ENCODE data around the gene LRFN2. TPM values are rescaled to one million over a fixed set of nuclear protein-coding genes. Genes with fewer than 3 reads are reported as not detected.
A peak's percentile ranks its signal among the peaks of the same experiment; 100 is the strongest.

Gene LRFN2
- total RNA-seq, 1 donor from 2014 or later = not detected

GRCh38 chr6:40588480-40588879 lies 1.3 kb upstream of the LRFN2 start:
- TF ChIP-seq CTCF (conservative IDR thresholded peaks at IDR 0.05; ENCODE audit: low read depth, low read length) = no peak
- H3K4me3 ChIP-seq (ENCODE audit: low read depth, low read length) = no peak overlapping the region
- DNase-seq (ENCODE audit: low read depth) = no peak

- H3K4me3 ChIP-seq (ENCODE audit: low read depth, low read length) = peak overlapping the region; percentile 47
- DNase-seq (ENCODE audit: low read depth) = no peak
- TF ChIP-seq CTCF (conservative IDR thresholded peaks at IDR 0.05; ENCODE audit: low read depth, low read length) = peak; percentile 24
Measured at GRCh38 chr6:40588070-40588384, 863 bp upstream of the LRFN2 start.

DNA sequence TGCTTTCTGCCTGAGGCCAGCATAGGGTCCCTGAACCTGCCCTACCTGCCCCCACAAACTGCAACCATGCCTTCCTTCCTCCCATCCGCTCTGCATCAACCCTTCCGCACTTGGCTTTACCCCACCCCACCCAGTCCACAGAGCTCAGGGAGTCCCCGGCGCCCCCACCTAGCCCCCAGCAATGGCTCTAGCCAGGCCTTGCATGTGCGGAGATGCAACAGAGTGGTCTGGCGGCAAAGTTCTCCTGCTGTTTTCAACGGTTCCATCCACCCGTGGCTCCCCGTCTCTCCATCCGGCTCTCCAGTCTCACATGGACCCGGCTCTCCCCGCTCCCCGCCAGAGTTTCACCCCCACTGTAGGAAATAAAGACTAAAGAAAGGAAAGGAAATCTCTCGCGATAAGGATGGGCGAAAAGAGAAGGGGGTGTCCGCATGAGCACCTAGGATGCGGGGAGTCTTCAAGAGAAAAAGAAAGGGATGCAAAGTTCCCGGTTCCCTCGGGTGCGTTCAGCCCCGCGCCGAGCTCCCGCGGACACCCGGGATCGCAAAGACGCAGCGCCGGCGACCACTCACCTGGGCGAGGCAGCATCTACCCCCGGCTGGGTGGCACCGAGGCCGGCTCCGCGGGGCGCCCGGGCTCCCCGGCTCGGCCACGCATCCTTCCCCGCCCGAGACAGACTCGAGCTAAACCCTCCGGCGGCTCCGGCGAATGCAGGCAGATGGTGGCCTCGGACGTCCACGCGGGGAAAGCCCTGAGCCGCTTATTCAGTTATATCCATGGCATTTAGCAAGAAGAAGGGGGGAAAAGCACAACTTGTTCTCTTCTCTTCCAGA lies 579 bp downstream of the LRFN2 start:
- DNase-seq (ENCODE audit: low read depth) = no peak
- H3K4me3 ChIP-seq (ENCODE audit: low read depth, low read length) = no peak overlapping the region
- no peak for TF ChIP-seq CTCF (conservative IDR thresholded peaks at IDR 0.05; ENCODE audit: low read depth, low read length)

DNA sequence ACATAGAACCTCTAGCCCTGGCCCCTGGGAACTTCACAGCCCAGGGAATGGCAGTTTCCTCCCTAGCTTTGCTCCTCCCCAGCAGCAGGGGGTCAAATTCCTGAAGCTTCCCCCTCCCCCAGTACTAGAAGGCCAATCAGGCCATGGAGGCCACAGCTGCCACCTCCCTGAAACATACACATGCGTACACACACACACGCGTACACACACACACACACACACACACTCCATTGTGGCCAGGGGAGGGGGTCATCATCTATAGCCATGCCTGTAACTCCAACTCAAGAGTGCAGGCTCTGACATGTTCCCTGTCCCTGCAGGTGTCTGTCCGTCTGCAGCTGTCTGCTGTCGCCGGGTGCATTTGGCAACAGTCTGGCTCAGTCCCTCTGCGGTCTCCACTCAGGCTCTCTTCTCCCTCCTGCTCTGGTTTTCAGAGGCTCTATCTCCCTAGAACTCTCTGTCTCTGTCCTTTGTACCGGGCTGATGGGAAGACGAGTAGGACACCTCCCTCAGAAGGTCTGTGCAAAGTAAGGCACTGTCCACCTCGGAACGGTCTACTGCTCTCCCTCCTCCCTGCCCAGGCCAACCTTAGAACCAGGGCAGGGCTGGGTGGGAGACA lies 1.4 kb downstream of the LRFN2 start:
- TF ChIP-seq CTCF (conservative IDR thresholded peaks at IDR 0.05; ENCODE audit: low read depth, low read length) = no peak
- H3K4me3 ChIP-seq (ENCODE audit: low read depth, low read length) = no peak overlapping the region
- no peak for DNase-seq (ENCODE audit: low read depth)

DNA sequence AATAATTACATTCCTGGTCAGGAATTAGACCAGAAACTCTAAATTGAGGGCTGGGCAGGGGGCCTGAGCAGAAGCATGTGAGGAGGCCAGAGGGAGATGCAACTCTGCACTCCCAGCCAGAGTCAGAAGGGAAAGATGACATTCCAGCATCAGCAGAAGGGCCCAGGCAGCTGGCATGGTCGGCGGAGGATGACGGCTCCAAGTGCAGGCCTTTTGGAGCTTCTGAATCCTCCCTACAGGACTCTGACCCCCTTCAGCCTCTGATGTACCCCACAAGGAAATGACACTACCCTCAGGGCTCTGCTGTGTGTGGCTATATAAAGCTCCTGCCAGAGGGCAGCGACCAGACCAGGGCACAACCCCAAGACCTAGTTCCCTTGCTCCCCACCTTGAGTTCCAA lies 1.9 kb downstream of the LRFN2 start:
- no peak overlapping the region for H3K4me3 ChIP-seq (ENCODE audit: low read depth, low read length)
- DNase-seq (ENCODE audit: low read depth) = no peak
- no peak for TF ChIP-seq CTCF (conservative IDR thresholded peaks at IDR 0.05; ENCODE audit: low read depth, low read length)

GRCh38 chr6:40584741-40585140 lies 2.4 kb downstream of the LRFN2 start:
- DNase-seq (ENCODE audit: low read depth) = no peak
- TF ChIP-seq CTCF (conservative IDR thresholded peaks at IDR 0.05; ENCODE audit: low read depth, low read length) = no peak
- H3K4me3 ChIP-seq (ENCODE audit: low read depth, low read length) = no peak overlapping the region

DNA sequence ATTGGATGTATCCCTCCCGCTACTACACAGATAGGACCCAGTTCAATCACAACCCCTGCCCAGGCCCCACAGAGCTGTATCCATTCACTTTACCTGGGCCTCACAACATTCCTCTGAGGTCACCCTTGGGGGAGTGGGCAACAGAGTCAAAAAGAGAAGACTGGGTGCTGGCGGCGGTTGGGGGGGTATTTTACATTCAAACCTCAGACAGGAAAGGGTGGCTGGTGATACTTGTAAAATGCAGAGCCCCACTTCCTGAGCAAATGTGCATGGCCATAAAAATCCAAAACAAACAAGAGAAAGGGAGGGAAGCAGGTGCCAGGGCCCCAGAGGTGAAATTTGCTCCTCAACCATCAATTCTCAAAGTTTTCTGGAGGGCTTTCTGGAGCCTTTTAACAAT lies 3.5 kb downstream of the LRFN2 start:
- DNase-seq (ENCODE audit: low read depth) = no peak
- no peak overlapping the region for H3K4me3 ChIP-seq (ENCODE audit: low read depth, low read length)
- no peak for TF ChIP-seq CTCF (conservative IDR thresholded peaks at IDR 0.05; ENCODE audit: low read depth, low read length)

Measured in epithelial cell of proximal tubule (primary cell).